Parathyroid adenoma (tissue), 2 donors: Measurements from ENCODE around the gene FGGY.

Source experiments
- H2AFZ ChIP-seq: fragments of 300-600 bp; sonication (generic); one replicate; pipeline ENCODE4 v1.7.0; 2017; ENCODE audit warnings: antibody characterized with exemption, mild to moderate bottlenecking
- H3K27ac ChIP-seq: fragments of 300-600 bp; sonication (generic); one replicate; pipeline ENCODE4 v1.7.0; 2017
- H3K27me3 ChIP-seq: fragments of 300-600 bp; sonication (generic); one replicate; pipeline ENCODE4 v1.7.0; 2017; ENCODE audit warnings: low read length; ENCODE audit not compliant: control insufficient read depth, insufficient read depth
- H3K36me3 ChIP-seq: fragments of 300-600 bp; sonication (generic); one replicate; pipeline ENCODE4 v1.7.0; 2017; ENCODE audit warnings: low read length; ENCODE audit not compliant: control insufficient read depth, insufficient read depth
- H3K4me1 ChIP-seq: fragments of 300-600 bp; sonication (generic); one replicate; pipeline ENCODE4 v1.7.0; 2017; ENCODE audit warnings: control low read depth
- H3K4me2 ChIP-seq: fragments of 300-600 bp; sonication (generic); one replicate; pipeline ENCODE4 v1.7.0; 2017; ENCODE audit warnings: low read length
- H3K4me3 ChIP-seq: fragments of 300-600 bp; sonication (generic); one replicate; pipeline ENCODE4 v1.7.0; 2017; ENCODE audit warnings: low read depth, low read length
- H3K79me2 ChIP-seq: fragments of 300-600 bp; sonication (generic); one replicate; pipeline ENCODE4 v1.7.0; 2017; ENCODE audit warnings: control low read depth
- H3K9ac ChIP-seq: fragments of 300-600 bp; sonication (generic); one replicate; pipeline ENCODE4 v1.7.0; 2017; ENCODE audit warnings: mild to moderate bottlenecking
- H3K9me3 ChIP-seq: fragments of 300-600 bp; sonication (generic); one replicate; pipeline ENCODE4 v1.7.0; 2017; ENCODE audit warnings: low read length; ENCODE audit not compliant: control insufficient read depth
- CTCF ChIP-seq: fragments of 300-600 bp; sonication (generic); IDR thresholded peaks from one replicate; pipeline ENCODE4 v1.7.0; 2017; ENCODE audit warnings: antibody characterized with exemption, mild to moderate bottlenecking
- donor health status: primary hyperparathyroidism.

Gene FGGY

GRCh38 chr1:59720326-59721115 is 423.6 kb downstream of the FGGY start:
- Histone ChIP-seq H3K36me3 (no peaks in the 10 kb centered on the region), H3K27ac (no peak overlapping the region), H3K27me3 (no peaks in the 10 kb centered on the region), H2AFZ (no peak overlapping the region), H3K9me3 (no peaks in the 10 kb centered on the region), H3K4me3 (no peak overlapping the region), H3K4me1 (no peaks in the 10 kb centered on the region), H3K9ac (no peak overlapping the region), H3K79me2 (no peaks in the 10 kb centered on the region), H3K4me2 (no peak overlapping the region)
- TF ChIP-seq CTCF = no peak

- Histone ChIP-seq H2AFZ (no peak overlapping the region), H3K4me2 (no peak overlapping the region), H3K79me2 (no peaks in the 10 kb centered on the region), H3K9me3 (no peaks in the 10 kb centered on the region), H3K4me1 (peaks cover 16% of the 10 kb centered on the region), H3K36me3 (no peaks in the 10 kb centered on the region), H3K4me3 (no peak overlapping the region), H3K27me3 (no peaks in the 10 kb centered on the region), H3K27ac (no peak overlapping the region), H3K9ac (no peak overlapping the region)
- TF ChIP-seq CTCF = no peak
Observed at GRCh38 chr1:59730302-59730701, 433.4 kb downstream of the FGGY start.

GRCh38 chr1:59730759-59731478 is 434.0 kb downstream of the FGGY start:
- no peak overlapping the region for H3K4me2 ChIP-seq
- H3K79me2 ChIP-seq = no peaks in the 10 kb centered on the region
- no peak for TF ChIP-seq CTCF
- H3K36me3 ChIP-seq = no peaks in the 10 kb centered on the region
- no peaks in the 10 kb centered on the region for H3K9me3 ChIP-seq
- peaks cover 16% of the 10 kb centered on the region for H3K4me1 ChIP-seq
- H3K4me3 ChIP-seq = no peak overlapping the region
- H2AFZ ChIP-seq = no peak overlapping the region
- no peaks in the 10 kb centered on the region for H3K27me3 ChIP-seq
- no peak overlapping the region for H3K27ac ChIP-seq
- H3K9ac ChIP-seq = no peak overlapping the region

GRCh38 chr1:59731591-59731990 is 434.7 kb downstream of the FGGY start:
- no peak overlapping the region for H3K4me3 ChIP-seq
- H3K27me3 ChIP-seq = no peaks in the 10 kb centered on the region
- no peak overlapping the region for H3K4me2 ChIP-seq
- H2AFZ ChIP-seq = no peak overlapping the region
- no peaks in the 10 kb centered on the region for H3K79me2 ChIP-seq
- TF ChIP-seq CTCF = no peak
- no peak overlapping the region for H3K27ac ChIP-seq
- H3K36me3 ChIP-seq = no peaks in the 10 kb centered on the region
- peaks cover 16% of the 10 kb centered on the region for H3K4me1 ChIP-seq
- no peaks in the 10 kb centered on the region for H3K9me3 ChIP-seq
- H3K9ac ChIP-seq = no peak overlapping the region
